Measurements from ENCODE around the gene OLFM4. TPM values are rescaled to one million over a fixed set of nuclear protein-coding genes. Genes with fewer than 3 reads are reported as not detected.

OLFM4 gene
- total and polyA plus RNA-seq, 2 of the 8 experiments (the other 6 are each of a cell fraction or from before 2014, with no cell fraction given) = not detected

GRCh38 chr13:52999093-52999696 is 29.4 kb upstream of the OLFM4 start:
- H2AK5ac ChIP-seq (ENCODE audit: low read depth, low read length) = no peak overlapping the region
- DNase-seq (ENCODE audit: low read depth in 1 of 2, low spot score in 2 of 2) = no peak
- no peak overlapping the region for H4K91ac ChIP-seq (replicated peaks; ENCODE audit: insufficient read length, low read length)
- H3K4ac ChIP-seq (replicated peaks; ENCODE audit: insufficient read length, low read depth, low read length) = no peak overlapping the region
- no peak overlapping the region for H3K27ac ChIP-seq (ENCODE audit: low read depth, low read length)
- CTCF ChIA-PET (ENCODE audit: partially characterized antibody) = interaction anchor here (1.1 to 1.9 kb wide), 5 partner anchors 9 to 152 kb away, joined by 3 to 9 read pairs (median 4); no protein-coding TSS in a partner anchor
- H3K79me2 ChIP-seq (ENCODE audit: control insufficient read depth in 1 of 2, insufficient read depth in 2 of 2, low read length in 2 of 2) = no peaks in the 10 kb centered on the region
- H3K4me1 ChIP-seq (replicated peaks in 1 of 4; ENCODE audit: control insufficient read depth in 3 of 4, insufficient read depth in 4 of 4, low read length in 3 of 4) = peaks cover 0 to 6% (median 4%) of the 10 kb centered on the region in 4 experiments; a peak in 3 of 7 replicates
- no peak overlapping the region for H2AFZ ChIP-seq (ENCODE audit: low read length)
- no peak overlapping the region for H4K8ac ChIP-seq (ENCODE audit: extremely low read depth, insufficient read depth, low read length)
- no peak overlapping the region for H3K18ac ChIP-seq (ENCODE audit: extremely low read depth, low read length)
- H2BK20ac ChIP-seq (ENCODE audit: low read length) = no peak overlapping the region
- H2BK5ac ChIP-seq (ENCODE audit: low read depth, low read length) = no peak overlapping the region
- 91% methylated on average over 4 of the region's 4 CpGs; no CpG with 5 or more reads in 1 of the 2 experiments for WGBS, 2 experiments (ENCODE audit: extremely low coverage in 1 of 2, insufficient coverage in 1 of 2, insufficient read length in 1 of 2, insufficient replicate concordance in 2 of 2, low coverage in 1 of 2, low lambda C conversion rate in 2 of 2, missing lambda C conversion rate in 1 of 2)
- H3K56ac ChIP-seq (replicated peaks; ENCODE audit: insufficient read length, low read depth, low read length) = no peak overlapping the region
- no peaks in the 10 kb centered on the region for H3K36me3 ChIP-seq (ENCODE audit: control insufficient read depth in 2 of 4, insufficient read depth in 4 of 4, low read length in 3 of 4)
- no peak overlapping the region for H3K9ac ChIP-seq (replicated peaks in 1 of 4; ENCODE audit: extremely low read depth in 1 of 4, low read depth in 3 of 4, low read length in 3 of 4)
- H3K14ac ChIP-seq (ENCODE audit: insufficient read length) = no peak overlapping the region
- no peak overlapping the region for H2BK120ac ChIP-seq (replicated peaks; ENCODE audit: low read depth, low read length)
- H3K79me1 ChIP-seq (ENCODE audit: low read depth, low read length) = no peaks in the 10 kb centered on the region
- H3K27me3 ChIP-seq (replicated peaks in 1 of 4; ENCODE audit: control insufficient read depth in 3 of 4, extremely low read depth in 1 of 4, insufficient read depth in 3 of 4, low read length in 3 of 4) = no peaks in the 10 kb centered on the region
- POLR2A ChIA-PET (ENCODE audit: partially characterized antibody) = no interaction called here
- H3K4me2 ChIP-seq (ENCODE audit: insufficient read depth in 1 of 2, low read depth in 2 of 2, low read length in 2 of 2) = no peak overlapping the region
- no peak overlapping the region for H4K5ac ChIP-seq (ENCODE audit: insufficient read length, low read depth, low read length)
- no peak overlapping the region for H2BK12ac ChIP-seq (ENCODE audit: low read depth, low read length)
- no peak overlapping the region for H3K4me3 ChIP-seq (ENCODE audit: extremely low read depth in 1 of 4, insufficient read depth in 2 of 4, low read depth in 3 of 4, low read length in 4 of 4)
- H3K23me2 ChIP-seq (ENCODE audit: low read depth, low read length) = no peaks in the 10 kb centered on the region
- no peaks in the 10 kb centered on the region for H4K20me1 ChIP-seq (replicated peaks in 1 of 2; ENCODE audit: control insufficient read depth in 1 of 2, insufficient read depth in 2 of 2, low read length in 2 of 2)
- no peaks in the 10 kb centered on the region for H3K9me3 ChIP-seq (ENCODE audit: insufficient read depth in 2 of 2, low read depth in 1 of 2, low read length in 1 of 2)
- TF ChIP-seq KDM4A (IDR thresholded peaks at IDR 0.05; ENCODE audit: low read depth, low read length, severe bottlenecking) = no peak
- no peak for TF ChIP-seq BACH1 (IDR thresholded peaks at IDR 0.05; ENCODE audit: low read length)
- TF ChIP-seq FOSL1 (IDR thresholded peaks at IDR 0.05; ENCODE audit: insufficient read depth, low read depth, low read length) = no peak
- TF ChIP-seq BCL11A (IDR thresholded peaks at IDR 0.05; ENCODE audit: low read depth in 2 of 2, low read length in 2 of 2) = no peak
- TF ChIP-seq KDM5A (IDR thresholded peaks at IDR 0.05; ENCODE audit: low read length) = no peak
- no peak for TF ChIP-seq GTF2F1 (IDR thresholded peaks at IDR 0.05; ENCODE audit: borderline replicate concordance, low read depth, low read length)
- no peak for TF ChIP-seq NANOG (IDR thresholded peaks at IDR 0.05; ENCODE audit: insufficient read depth, low read depth, low read length, poor library complexity, severe bottlenecking)
- no peak for TF ChIP-seq CBX8 (IDR thresholded peaks at IDR 0.05; ENCODE audit: borderline replicate concordance, low read depth, low read length)
- no peak overlapping the region for H3K23ac ChIP-seq (ENCODE audit: insufficient read length)
- FAIRE-seq = no peak
- no peak overlapping the region for H2BK15ac ChIP-seq (ENCODE audit: low read length)
